HG03095 (cell line): Measurements from ENCODE around the gene URI1.
"Not testable (repeated sequence)": the region's sequence is repeated elsewhere in the genome, so short reads cannot be mapped to it uniquely, and the experiment has no call there.

ENCODE experiments used
- ATAC-seq: cut with Tn5 transposase; IDR thresholded peaks from one replicate; pipeline ENCODE4 v1.9.1; 2021; ENCODE audit warnings: moderate library complexity; ENCODE audit not compliant: unreplicated experiment

URI1 gene

GRCh38 chr19:30017172-30017571, 75.1 kb downstream of the URI1 start:
- no peak for ATAC-seq

- ATAC-seq = no peak
These were observed 78.2 kb downstream of the URI1 start for GRCh38 chr19:30020189-30020588.

- no peak for ATAC-seq
These were observed 80.6 kb downstream of the URI1 start for GRCh38 chr19:30022659-30023058.

GRCh38 chr19:30023330-30023729, 81.3 kb downstream of the URI1 start:
- no peak for ATAC-seq

GRCh38 chr19:30024091-30024490, 82.1 kb downstream of the URI1 start:
- ATAC-seq = no peak

GRCh38 chr19:30026933-30027332, 84.9 kb downstream of the URI1 start:
- no peak for ATAC-seq

- no peak for ATAC-seq
These were observed 86.3 kb downstream of the URI1 start for GRCh38 chr19:30028118-30028991.

- no peak for ATAC-seq
These were observed 86.9 kb downstream of the URI1 start for GRCh38 chr19:30028992-30029343.

GRCh38 chr19:30029721-30030510, 87.9 kb downstream of the URI1 start:
- peak; percentile 88 for ATAC-seq

GRCh38 chr19:30034321-30034720, 92.3 kb downstream of the URI1 start:
- ATAC-seq = no peak

- ATAC-seq = no peak
These were observed 94.4 kb downstream of the URI1 start for GRCh38 chr19:30036154-30037129.

GRCh38 chr19:30037835-30038234, 95.8 kb downstream of the URI1 start:
- no peak for ATAC-seq

- not testable (repeated sequence) for ATAC-seq
These were observed 99.9 kb downstream of the URI1 start for GRCh38 chr19:30041931-30042330.

- not testable (repeated sequence) for ATAC-seq
These were observed 101.0 kb downstream of the URI1 start for GRCh38 chr19:30043008-30043407.

- no peak for ATAC-seq
These were observed 102.5 kb downstream of the URI1 start for GRCh38 chr19:30044273-30045248.

GRCh38 chr19:30046522-30046921, 104.5 kb downstream of the URI1 start:
- ATAC-seq = no peak

- ATAC-seq = no peak
These were observed 105.4 kb downstream of the URI1 start for GRCh38 chr19:30047432-30047831.

- no peak for ATAC-seq
These were observed 107.2 kb downstream of the URI1 start for GRCh38 chr19:30049226-30049625.

GRCh38 chr19:30049846-30050667, 108.0 kb downstream of the URI1 start:
- ATAC-seq = no peak
